Astrocyte (in vitro differentiated cells and primary cell): ENCODE data around the gene TGOLN2. TPM values are rescaled to one million over a fixed set of nuclear protein-coding genes. Genes with fewer than 3 reads are reported as not detected.

Source experiments
- DNase-seq: peaks from one replicate; pipeline ENCODE4 v3.0.0-alpha.2; 2010; ENCODE audit warnings: low read depth
- FAIRE-seq: peaks from 2 replicates; lab custom pipeline; 2011; peaks lifted over from hg19 to GRCh38; lab: Jason Lieb, UNC
- H2AFZ ChIP-seq: 2 replicates; pipeline ENCODE4 v1.6.0; 2012; ENCODE audit warnings: low read depth, low read length, inconsistent platforms
- H3K27ac ChIP-seq: 2 replicates; pipeline ENCODE4 v1.5.1; 2011; ENCODE audit warnings: low read depth, low read length, inconsistent platforms
- H3K27me3 ChIP-seq: 2 replicates; pipeline ENCODE4 v1.6.0; 2011; ENCODE audit warnings: low read length, inconsistent platforms; ENCODE audit not compliant: insufficient read depth
- H3K36me3 ChIP-seq: 2 replicates; pipeline ENCODE4 v1.5.1; 2011; ENCODE audit warnings: low read length, inconsistent platforms; ENCODE audit not compliant: insufficient read depth
- H3K4me1 ChIP-seq: 2 replicates; pipeline ENCODE4 v1.5.1; 2011; ENCODE audit warnings: low read length, inconsistent platforms; ENCODE audit not compliant: insufficient read depth
- H3K4me2 ChIP-seq: 2 replicates; pipeline ENCODE4 v1.6.0; 2012; ENCODE audit warnings: low read length, inconsistent platforms
- H3K4me3 ChIP-seq: 2 replicates; pipeline ENCODE4 v1.5.1; 2011; ENCODE audit warnings: low read depth, mild to moderate bottlenecking, low read length, inconsistent platforms; ENCODE audit not compliant: insufficient read depth
- H3K79me2 ChIP-seq: 2 replicates; pipeline ENCODE4 v1.6.0; 2012; ENCODE audit warnings: mild to moderate bottlenecking, low read length, inconsistent platforms; ENCODE audit not compliant: insufficient read depth
- H3K9ac ChIP-seq: 2 replicates; pipeline ENCODE4 v1.6.0; 2012; ENCODE audit warnings: mild to moderate bottlenecking, low read length, inconsistent platforms
- H3K9me3 ChIP-seq: 2 replicates; pipeline ENCODE4 v1.5.1; 2012; ENCODE audit warnings: low read depth, mild to moderate bottlenecking, low read length, inconsistent platforms; ENCODE audit not compliant: insufficient read depth
- H4K20me1 ChIP-seq: 2 replicates; pipeline ENCODE4 v1.6.0; 2012; ENCODE audit warnings: low read length, inconsistent platforms; ENCODE audit not compliant: insufficient read depth
- H3K27ac Mint-ChIP-seq: one replicate; pipeline ENCODE4 v1.8.0; 2021; ENCODE audit warnings: mild to moderate bottlenecking, mixed read lengths; ENCODE audit not compliant: unreplicated experiment
- H3K27me3 Mint-ChIP-seq: one replicate; pipeline ENCODE4 v1.8.0; 2021; ENCODE audit warnings: low read depth, mixed read lengths; ENCODE audit not compliant: unreplicated experiment
- H3K36me3 Mint-ChIP-seq: one replicate; pipeline ENCODE4 v1.8.0; 2021; ENCODE audit warnings: low read depth, mixed read lengths; ENCODE audit not compliant: unreplicated experiment
- H3K4me1 Mint-ChIP-seq: one replicate; pipeline ENCODE4 v1.8.0; 2021; ENCODE audit warnings: low read depth, mixed read lengths; ENCODE audit not compliant: unreplicated experiment
- H3K4me3 Mint-ChIP-seq: one replicate; pipeline ENCODE4 v1.8.0; 2021; ENCODE audit warnings: mild to moderate bottlenecking, moderate library complexity, mixed read lengths; ENCODE audit not compliant: unreplicated experiment
- H3K9me3 Mint-ChIP-seq: one replicate; pipeline ENCODE4 v1.8.0; 2021; ENCODE audit warnings: mild to moderate bottlenecking, mixed read lengths; ENCODE audit not compliant: unreplicated experiment
- CTCF ChIP-seq: IDR thresholded peaks from 2 replicates; pipeline ENCODE4 v1.5.1; 2011; ENCODE audit warnings: low read depth, mild to moderate bottlenecking, inconsistent platforms, low read length, moderate library complexity; ENCODE audit not compliant: insufficient read depth
- EZH2 ChIP-seq: IDR thresholded peaks from 2 replicates; pipeline ENCODE4 v1.6.1; 2012; ENCODE audit warnings: mild to moderate bottlenecking, low read length, inconsistent platforms; ENCODE audit not compliant: insufficient read depth
- total RNA-seq: library from RNA; stranded (reverse); gene quantifications from 2 replicates; pipeline ENCODE4 v1.2.1, GENCODE V29; 2021

TGOLN2 gene
- total RNA-seq, 1 donor from 2014 or later = 86.7 TPM

GRCh38 chr2:85286918-85287317 is 40.9 kb downstream of the TGOLN2 start:
- H3K36me3 Mint-ChIP-seq = peaks cover 12% of the 10 kb centered on the region
- H3K4me1 Mint-ChIP-seq = peaks cover 21% of the 10 kb centered on the region

GRCh38 chr2:85283641-85284040 is 44.1 kb downstream of the TGOLN2 start:
- H3K36me3 ChIP-seq = no peaks in the 10 kb centered on the region
- DNase-seq (no peak), FAIRE-seq (no peak)
- Mint-ChIP-seq H3K4me3 (no peak overlapping the region), H3K36me3 (peaks cover 16% of the 10 kb centered on the region), H3K27me3 (no peaks in the 10 kb centered on the region), H3K9me3 (no peaks in the 10 kb centered on the region), H3K27ac (no peak overlapping the region), H3K4me1 (peaks cover 16% of the 10 kb centered on the region)
- TF ChIP-seq CTCF = no peak
- TF ChIP-seq EZH2 = no peak
- H3K4me3 ChIP-seq = no peak overlapping the region
- no peak overlapping the region for H3K4me2 ChIP-seq
- H3K27ac ChIP-seq = no peak overlapping the region
- H3K9me3 ChIP-seq = no peaks in the 10 kb centered on the region
- H3K4me1 ChIP-seq = peaks cover 14% of the 10 kb centered on the region
- no peak overlapping the region for H2AFZ ChIP-seq
- peaks cover 6% of the 10 kb centered on the region for H4K20me1 ChIP-seq
- H3K79me2 ChIP-seq = no peaks in the 10 kb centered on the region
- H3K9ac ChIP-seq = no peak overlapping the region
- H3K27me3 ChIP-seq = no peaks in the 10 kb centered on the region

More at GRCh38 chr2:85286918-85287317, 40.9 kb downstream of the TGOLN2 start:
- Histone ChIP-seq H3K27me3 (no peaks in the 10 kb centered on the region), H3K27ac (no peak overlapping the region), H3K4me2 (no peak overlapping the region), H3K4me1 (peaks cover 12% of the 10 kb centered on the region), H3K79me2 (no peaks in the 10 kb centered on the region), H3K9ac (no peak overlapping the region), H3K4me3 (no peak overlapping the region), H3K9me3 (no peaks in the 10 kb centered on the region), H2AFZ (no peak overlapping the region), H4K20me1 (peaks cover 2% of the 10 kb centered on the region), H3K36me3 (no peaks in the 10 kb centered on the region)
- DNase-seq = no peak
- H3K9me3 Mint-ChIP-seq = no peaks in the 10 kb centered on the region
- no peak for FAIRE-seq
- no peak for TF ChIP-seq EZH2
- no peak for TF ChIP-seq CTCF
- H3K27me3 Mint-ChIP-seq = no peaks in the 10 kb centered on the region
- peak overlapping the region; percentile 13 for H3K27ac Mint-ChIP-seq
- no peak overlapping the region for H3K4me3 Mint-ChIP-seq

GRCh38 chr2:85282914-85283313 is 44.9 kb downstream of the TGOLN2 start:
- Histone ChIP-seq H3K4me1 (peaks cover 14% of the 10 kb centered on the region), H3K4me3 (no peak overlapping the region), H3K9ac (no peak overlapping the region), H3K27ac (no peak overlapping the region), H4K20me1 (peaks cover 6% of the 10 kb centered on the region), H3K79me2 (no peaks in the 10 kb centered on the region), H3K27me3 (no peaks in the 10 kb centered on the region), H3K9me3 (no peaks in the 10 kb centered on the region), H2AFZ (no peak overlapping the region), H3K36me3 (no peaks in the 10 kb centered on the region), H3K4me2 (no peak overlapping the region)
- H3K36me3 Mint-ChIP-seq = peaks cover 15% of the 10 kb centered on the region
- DNase-seq (no peak), FAIRE-seq (no peak)
- TF ChIP-seq CTCF (no peak), EZH2 (no peak)
- H3K4me1 Mint-ChIP-seq = peaks cover 15% of the 10 kb centered on the region
- no peaks in the 10 kb centered on the region for H3K27me3 Mint-ChIP-seq
- H3K9me3 Mint-ChIP-seq = no peaks in the 10 kb centered on the region
- no peak overlapping the region for H3K4me3 Mint-ChIP-seq
- no peak overlapping the region for H3K27ac Mint-ChIP-seq
